HG03442 (cell line): ENCODE results near the gene NIPSNAP2.
"Not testable (repeated sequence)": the region's sequence is repeated elsewhere in the genome, so short reads cannot be mapped to it uniquely, and the experiment has no call there.

ENCODE experiments used
- ATAC-seq: cut with Tn5 transposase; IDR thresholded peaks from one replicate; pipeline ENCODE4 v1.9.1; 2021; ENCODE audit warnings: mild to moderate bottlenecking, moderate library complexity; ENCODE audit not compliant: unreplicated experiment

The NIPSNAP2 gene

GRCh38 chr7:56046721-56047445, 82.5 kb downstream of the NIPSNAP2 start:
- no peak for ATAC-seq

- not testable (repeated sequence) for ATAC-seq
Measured at GRCh38 chr7:56047446-56048116, 83.2 kb downstream of the NIPSNAP2 start.

- no peak for ATAC-seq
Measured at GRCh38 chr7:56048245-56048644, 83.9 kb downstream of the NIPSNAP2 start.

- ATAC-seq, result not testable (repeated sequence)
Measured at GRCh38 chr7:56048763-56049162, 84.4 kb downstream of the NIPSNAP2 start.
